HL-60 (cell line): ENCODE results near the gene MYOM1.

Experiments used
- DNase-seq, 2 experiments: peaks; one replicate each; pipeline ENCODE4 v3.0.0-alpha.2; 2010 to 2020; ENCODE audit warnings: low read depth in 1 of 2, low spot score in 1 of 2
- H3K27ac ChIP-seq: fragments of 250-450 bp; sonication (Bioruptor Pico); replicated peaks from 2 replicates; pipeline ENCODE4 v1.5.1; 2020; ENCODE audit warnings: mild to moderate bottlenecking, moderate library complexity
- H3K27me3 ChIP-seq: fragments of 250-450 bp; sonication (Bioruptor Pico); 2 replicates; pipeline ENCODE4 v1.5.1; 2021; ENCODE audit warnings: mild to moderate bottlenecking, moderate library complexity; ENCODE audit not compliant: insufficient read depth, poor library complexity, severe bottlenecking
- H3K4me3 ChIP-seq: replicated peaks from 2 replicates; pipeline ENCODE4 v1.5.1; 2011; ENCODE audit warnings: mild to moderate bottlenecking, control low read depth, low read length; ENCODE audit not compliant: insufficient read depth
- CTCF ChIP-seq: IDR thresholded peaks from one replicate; pipeline ENCODE4 v1.5.1; 2011; ENCODE audit warnings: low read length, control low read depth, inconsistent platforms; ENCODE audit not compliant: insufficient read depth
- GABPA ChIP-seq: IDR thresholded peaks from 2 replicates; pipeline ENCODE4 v1.6.1; 2012; ENCODE audit warnings: low read depth
- POLR2AphosphoS5 ChIP-seq: IDR thresholded peaks from 2 replicates; pipeline ENCODE4 v1.6.1; 2012; ENCODE audit warnings: low read depth
- REST ChIP-seq: IDR thresholded peaks from 2 replicates; pipeline ENCODE4 v1.6.1; 2012; ENCODE audit warnings: low read depth; ENCODE audit not compliant: insufficient replicate concordance
- SPI1 ChIP-seq: IDR thresholded peaks from 2 replicates; pipeline ENCODE4 v1.6.1; 2012; ENCODE audit warnings: low read depth, mild to moderate bottlenecking, borderline replicate concordance

MYOM1 gene

GRCh38 chr18:3233433-3234168 is 13.8 kb upstream of the MYOM1 start:
- H3K27ac ChIP-seq, result no peak overlapping the region
- no peak overlapping the region for H3K4me3 ChIP-seq
- H3K27me3 ChIP-seq, result no peaks in the 10 kb centered on the region
- DNase-seq, result no peak
- TF ChIP-seq SPI1 (no peak), REST (no peak), POLR2AphosphoS5 (no peak), CTCF (no peak), GABPA (no peak)

DNA sequence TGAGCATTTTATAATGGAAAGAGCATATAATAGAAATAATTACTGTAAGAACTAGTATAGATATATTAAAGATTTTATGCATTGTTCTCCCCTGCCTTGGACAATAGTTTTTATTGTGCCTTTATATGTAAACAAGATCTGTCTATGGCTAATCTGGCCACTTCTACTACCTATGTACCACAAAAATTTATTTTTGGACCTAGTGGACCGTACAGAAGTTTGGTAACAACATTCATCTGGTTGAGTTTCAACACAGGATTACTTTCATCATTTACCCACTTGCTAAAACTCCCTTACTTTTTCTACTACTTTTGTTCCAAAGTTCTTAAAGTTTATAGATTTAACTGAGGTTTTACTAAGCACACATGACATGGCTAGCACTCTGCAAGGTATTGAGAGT is 13.2 kb upstream of the MYOM1 start:
- TF ChIP-seq SPI1, result no peak
- no peak for TF ChIP-seq GABPA
- TF ChIP-seq CTCF, result no peak
- no peak for TF ChIP-seq REST
- TF ChIP-seq POLR2AphosphoS5, result no peak
- no peaks in the 10 kb centered on the region for H3K27me3 ChIP-seq

GRCh38 chr18:3230401-3231334 is 10.9 kb upstream of the MYOM1 start:
- TF ChIP-seq GABPA, result no peak
- no peak for TF ChIP-seq POLR2AphosphoS5
- TF ChIP-seq REST, result no peak
- no peak for TF ChIP-seq SPI1
- no peak for TF ChIP-seq CTCF
- Histone ChIP-seq H3K4me3 (no peak overlapping the region), H3K27ac (no peak overlapping the region), H3K27me3 (no peaks in the 10 kb centered on the region)
- no peak for DNase-seq

More for the DNA sequence above, 13.2 kb upstream of the MYOM1 start:
- Histone ChIP-seq H3K4me3 (no peak overlapping the region), H3K27ac (no peak overlapping the region)
- no peak for DNase-seq
